ENCODE measurements around the gene SLC7A8.

- TF ChIP-seq CTCF (IDR thresholded peaks at IDR 0.05) (no peak), POLR2A (IDR thresholded peaks at IDR 0.05) (no peak)
Observed at GRCh38 chr14:23147676-23148075, 35.8 kb downstream of the SLC7A8 start.

Measured in thyroid gland (tissue), 4 donors.